Mesendoderm (in vitro differentiated cells): ENCODE measurements around the gene FGGY.
"Not testable (repeated sequence)": the region's sequence is repeated elsewhere in the genome, so short reads cannot be mapped to it uniquely, and the experiment has no call there.

Experiments used
- DNase-seq: peaks from one replicate; pipeline ENCODE4 v3.0.0; 2013
- H2AK5ac ChIP-seq: 2 replicates; pipeline ENCODE4 v1.6.1; 2013; ENCODE audit warnings: low read length, inconsistent platforms
- H2BK120ac ChIP-seq: 2 replicates; pipeline ENCODE4 v1.6.1; 2013; ENCODE audit warnings: low read depth, mild to moderate bottlenecking, low read length, moderate library complexity, mixed read lengths
- H2BK15ac ChIP-seq: replicated peaks from 2 replicates; pipeline ENCODE4 v1.6.1; 2013; ENCODE audit warnings: low read depth, mild to moderate bottlenecking, moderate library complexity
- H2BK5ac ChIP-seq: 2 replicates; pipeline ENCODE4 v1.6.1; 2013; ENCODE audit warnings: low read length, inconsistent platforms
- H3K18ac ChIP-seq: 2 replicates; pipeline ENCODE4 v1.6.1; 2013; ENCODE audit warnings: mild to moderate bottlenecking, low read length, mixed read lengths
- H3K23ac ChIP-seq: one replicate; pipeline ENCODE4 v1.6.1; 2013; ENCODE audit warnings: low read length
- H3K27ac ChIP-seq: 2 replicates; pipeline ENCODE4 v1.5.1; 2013; ENCODE audit warnings: low read depth, mild to moderate bottlenecking, inconsistent platforms, low read length, moderate library complexity
- H3K27me3 ChIP-seq: 2 replicates; pipeline ENCODE4 v1.6.1; 2013; ENCODE audit warnings: low read length, control low read depth, mild to moderate bottlenecking, inconsistent platforms; ENCODE audit not compliant: insufficient read depth, poor library complexity
- H3K36me3 ChIP-seq: 2 replicates; pipeline ENCODE4 v1.6.1; 2013; ENCODE audit warnings: low read length, inconsistent platforms; ENCODE audit not compliant: control insufficient read depth, insufficient read depth
- H3K4ac ChIP-seq: one replicate; pipeline ENCODE4 v1.6.1; 2013; ENCODE audit warnings: low read depth, mild to moderate bottlenecking, low read length, moderate library complexity
- H3K4me1 ChIP-seq: 2 replicates; pipeline ENCODE4 v1.6.1; 2013; ENCODE audit warnings: low read depth, low read length, inconsistent platforms; ENCODE audit not compliant: control insufficient read depth
- H3K4me2 ChIP-seq: 2 replicates; pipeline ENCODE4 v1.6.1; 2013; ENCODE audit warnings: low read length
- H3K4me3 ChIP-seq: 2 replicates; pipeline ENCODE4 v1.5.1; 2013; ENCODE audit warnings: mild to moderate bottlenecking, low read length
- H3K56ac ChIP-seq: one replicate; pipeline ENCODE4 v1.6.1; 2013; ENCODE audit warnings: low read length
- H3K79me1 ChIP-seq: 2 replicates; pipeline ENCODE4 v1.6.1; 2013; ENCODE audit warnings: low read length, inconsistent platforms
- H3K79me2 ChIP-seq: 2 replicates; pipeline ENCODE4 v1.6.1; 2013; ENCODE audit warnings: mild to moderate bottlenecking, low read length; ENCODE audit not compliant: control insufficient read depth, insufficient read depth
- H3K9ac ChIP-seq: 2 replicates; pipeline ENCODE4 v1.6.1; 2013; ENCODE audit warnings: low read length, inconsistent platforms
- H4K5ac ChIP-seq: one replicate; pipeline ENCODE4 v1.6.1; 2013; ENCODE audit warnings: low read length
- H4K8ac ChIP-seq: one replicate; pipeline ENCODE4 v1.6.1; 2013; ENCODE audit warnings: low read depth, mild to moderate bottlenecking, control low read depth, low read length, moderate library complexity
- WGBS: extraction: QIAGEN DNeasy Blood & Tissue Kit; methylation state at CpG from one replicate; pipeline ENCODE4 v1.1.7; 2013; ENCODE audit warnings: low lambda C conversion rate, missing lambda C conversion rate; ENCODE audit not compliant: insufficient coverage; ENCODE audit errors: extremely low coverage; 5-methylcytosine and 5-hydroxymethylcytosine counted together

The FGGY gene

DNA sequence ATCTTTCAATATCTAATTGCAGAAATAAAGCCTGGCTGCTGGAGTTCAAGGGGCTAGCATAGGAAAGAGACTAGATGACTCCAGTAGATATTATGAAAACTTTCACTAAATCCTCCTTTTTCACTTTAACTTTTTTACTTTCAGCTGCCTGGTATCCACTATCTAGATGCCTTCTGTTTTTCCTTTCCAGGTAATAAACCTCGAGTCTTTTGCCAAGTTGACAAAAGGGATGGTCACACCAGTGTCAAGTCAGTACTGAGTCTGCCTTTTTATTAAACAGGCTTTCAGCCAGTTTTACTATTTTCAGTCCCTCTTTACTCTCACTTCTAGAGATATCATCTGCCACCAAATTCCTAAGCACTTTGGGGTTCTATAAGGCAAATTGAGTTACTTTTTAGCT, 195.6 kb downstream of the FGGY start:
- no peak overlapping the region for H2BK15ac ChIP-seq
- no peaks in the 10 kb centered on the region for H3K4me1 ChIP-seq
- no peak overlapping the region for H4K5ac ChIP-seq
- no peak overlapping the region for H3K4me3 ChIP-seq
- no peak overlapping the region for H3K4me2 ChIP-seq
- no peak overlapping the region for H4K8ac ChIP-seq
- H3K18ac ChIP-seq, result no peak overlapping the region
- no peaks in the 10 kb centered on the region for H3K27me3 ChIP-seq
- H3K4ac ChIP-seq, result no peak overlapping the region
- no peak overlapping the region for H2BK120ac ChIP-seq
- H3K79me1 ChIP-seq, result no peaks in the 10 kb centered on the region
- DNase-seq, result no peak
- no peak overlapping the region for H3K56ac ChIP-seq
- H3K27ac ChIP-seq, result no peak overlapping the region
- no peak overlapping the region for H3K9ac ChIP-seq
- no peak overlapping the region for H3K23ac ChIP-seq
- H2AK5ac ChIP-seq, result no peak overlapping the region
- WGBS, result no CpG with 5 or more reads among the region's 1 CpG
- no peak overlapping the region for H2BK5ac ChIP-seq
- no peaks in the 10 kb centered on the region for H3K79me2 ChIP-seq
- H3K36me3 ChIP-seq, result no peaks in the 10 kb centered on the region

DNA sequence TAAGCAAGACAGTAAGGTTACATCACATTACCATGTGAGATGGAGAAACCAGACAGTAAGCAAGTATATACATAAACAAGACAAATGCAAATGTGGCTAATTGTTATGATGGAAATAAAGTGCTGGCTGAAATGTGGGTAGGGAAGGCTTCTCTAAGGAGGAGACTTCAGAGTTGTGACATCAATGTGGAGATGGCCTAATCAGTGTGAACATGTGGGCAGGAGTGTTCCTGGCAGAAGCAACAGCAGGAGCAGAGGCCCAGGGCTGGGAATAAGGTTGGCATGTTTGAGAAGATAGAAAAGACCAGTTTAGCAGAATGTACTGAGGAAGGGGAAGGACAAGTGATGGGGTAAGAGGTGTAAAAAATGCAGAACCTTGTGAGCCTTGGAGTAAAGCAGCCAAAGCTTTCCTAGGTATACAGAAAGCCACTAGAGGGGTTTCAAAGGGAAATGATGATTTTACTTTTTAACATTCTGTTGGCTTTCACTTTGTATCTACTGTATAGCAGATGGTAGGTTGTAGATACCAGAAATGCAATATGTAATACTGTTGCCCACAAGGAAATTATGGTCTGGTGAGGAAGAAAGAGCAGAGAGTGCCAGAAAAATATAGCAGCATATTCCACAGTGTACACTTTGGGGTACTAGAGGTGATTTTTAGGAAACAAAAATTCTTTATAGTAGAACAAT, 197.4 kb downstream of the FGGY start:
- H3K27ac ChIP-seq, result no peak overlapping the region
- no peaks in the 10 kb centered on the region for H3K79me1 ChIP-seq
- no peaks in the 10 kb centered on the region for H3K36me3 ChIP-seq
- H3K27me3 ChIP-seq, result no peaks in the 10 kb centered on the region
- H3K23ac ChIP-seq, result no peak overlapping the region
- no peak overlapping the region for H2BK5ac ChIP-seq
- no peak overlapping the region for H3K4me2 ChIP-seq
- no peak overlapping the region for H3K4ac ChIP-seq
- no peak overlapping the region for H2BK15ac ChIP-seq
- H2BK120ac ChIP-seq, result no peak overlapping the region
- H3K79me2 ChIP-seq, result no peaks in the 10 kb centered on the region
- H3K9ac ChIP-seq, result no peak overlapping the region
- H3K4me3 ChIP-seq, result no peak overlapping the region
- H4K8ac ChIP-seq, result no peak overlapping the region
- H4K5ac ChIP-seq, result no peak overlapping the region
- DNase-seq, result no peak
- H2AK5ac ChIP-seq, result no peak overlapping the region
- H3K4me1 ChIP-seq, result no peaks in the 10 kb centered on the region
- H3K56ac ChIP-seq, result no peak overlapping the region
- no peak overlapping the region for H3K18ac ChIP-seq

DNA sequence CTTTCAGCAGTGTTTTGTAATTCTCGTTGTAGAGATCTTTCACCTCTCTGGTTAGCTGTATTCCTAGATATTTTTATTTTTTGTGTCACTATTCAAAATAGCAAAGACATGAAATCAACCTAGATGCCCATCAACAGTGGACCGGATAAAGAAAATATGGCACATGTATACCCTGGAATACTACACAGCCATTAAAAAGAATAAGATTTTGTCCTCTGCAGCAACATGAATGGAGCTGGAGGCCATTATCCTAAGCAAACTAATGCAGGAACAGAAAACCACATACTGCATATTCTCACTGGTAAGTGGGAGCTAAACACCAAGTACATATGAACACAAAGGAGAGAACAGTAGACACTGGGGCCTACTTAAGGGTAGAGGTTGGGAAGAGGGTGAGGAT, 199.3 kb downstream of the FGGY start:
- not testable (repeated sequence) for H3K4me3 ChIP-seq, H4K8ac ChIP-seq, H3K27ac ChIP-seq, H3K36me3 ChIP-seq, H3K79me1 ChIP-seq, H3K18ac ChIP-seq, H2BK120ac ChIP-seq, H3K23ac ChIP-seq, H4K5ac ChIP-seq, H3K79me2 ChIP-seq, H3K27me3 ChIP-seq, H3K9ac ChIP-seq, H3K4me1 ChIP-seq, H2AK5ac ChIP-seq, H3K4me2 ChIP-seq, DNase-seq, H2BK5ac ChIP-seq, H3K56ac ChIP-seq, H3K4ac ChIP-seq, H2BK15ac ChIP-seq
- no CpG with 5 or more reads among the region's 2 CpGs for WGBS

DNA sequence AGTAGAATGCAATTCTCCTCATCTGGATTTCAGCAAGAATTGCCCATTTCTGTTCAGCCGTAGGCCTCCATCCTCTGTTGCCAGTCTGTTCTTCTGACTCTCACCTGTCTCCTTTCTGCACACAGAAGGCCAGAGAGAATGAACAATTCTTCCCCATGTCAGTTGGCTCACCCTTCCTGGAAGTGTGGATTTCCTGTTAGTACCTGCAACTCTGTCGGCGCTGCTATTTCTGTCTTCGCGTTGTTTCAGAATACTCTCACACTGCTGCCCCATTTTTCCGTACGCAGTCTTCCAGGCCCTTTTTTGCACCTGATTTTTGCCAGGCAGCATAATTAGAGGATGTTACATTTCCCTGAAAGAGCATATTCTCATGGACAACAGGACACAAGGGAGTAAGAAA, 200.7 kb downstream of the FGGY start:
- Histone ChIP-seq H3K4me3 (no peak overlapping the region), H3K9ac (no peak overlapping the region), H3K4me2 (no peak overlapping the region), H2BK120ac (no peak overlapping the region), H3K18ac (no peak overlapping the region), H3K4ac (no peak overlapping the region), H3K56ac (no peak overlapping the region), H3K23ac (no peak overlapping the region), H3K79me1 (no peaks in the 10 kb centered on the region), H3K27me3 (no peaks in the 10 kb centered on the region), H3K4me1 (no peaks in the 10 kb centered on the region), H3K27ac (no peak overlapping the region), H2BK5ac (no peak overlapping the region), H4K5ac (no peak overlapping the region), H3K36me3 (no peaks in the 10 kb centered on the region), H3K79me2 (no peaks in the 10 kb centered on the region), H2BK15ac (no peak overlapping the region), H4K8ac (no peak overlapping the region), H2AK5ac (no peak overlapping the region)
- DNase-seq, result no peak
- no CpG with 5 or more reads among the region's 7 CpGs for WGBS

DNA sequence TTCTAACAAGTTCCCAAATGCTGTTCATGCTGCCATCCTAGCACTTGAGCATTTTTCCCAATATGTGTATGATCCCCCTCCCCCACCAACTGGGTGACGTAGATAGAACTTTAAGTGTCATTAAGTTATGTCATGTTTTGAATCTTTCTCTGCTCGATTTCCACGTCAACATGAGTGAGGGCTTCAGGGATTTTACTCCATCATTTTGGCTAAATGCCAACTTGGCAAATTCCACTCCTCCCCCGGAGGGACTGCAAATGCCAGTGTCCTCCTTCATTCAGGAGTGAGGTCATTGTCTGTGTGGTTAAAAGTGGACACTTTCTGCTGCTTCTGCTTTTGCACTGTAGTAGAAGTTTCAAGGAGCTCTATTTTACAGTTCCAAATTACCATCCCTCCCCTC, 201.7 kb downstream of the FGGY start:
- Histone ChIP-seq H3K4me3 (no peak overlapping the region), H3K9ac (no peak overlapping the region), H3K56ac (no peak overlapping the region), H3K27ac (no peak overlapping the region), H2AK5ac (no peak overlapping the region), H3K36me3 (no peaks in the 10 kb centered on the region), H3K4me1 (no peaks in the 10 kb centered on the region), H2BK5ac (no peak overlapping the region), H2BK15ac (no peak overlapping the region), H3K79me2 (no peaks in the 10 kb centered on the region), H3K4ac (no peak overlapping the region), H3K79me1 (no peaks in the 10 kb centered on the region), H3K23ac (no peak overlapping the region), H3K18ac (no peak overlapping the region), H3K27me3 (no peaks in the 10 kb centered on the region), H3K4me2 (no peak overlapping the region), H4K8ac (no peak overlapping the region), H4K5ac (no peak overlapping the region), H2BK120ac (no peak overlapping the region)
- WGBS, result no CpG with 5 or more reads among the region's 4 CpGs
- no peak for DNase-seq

DNA sequence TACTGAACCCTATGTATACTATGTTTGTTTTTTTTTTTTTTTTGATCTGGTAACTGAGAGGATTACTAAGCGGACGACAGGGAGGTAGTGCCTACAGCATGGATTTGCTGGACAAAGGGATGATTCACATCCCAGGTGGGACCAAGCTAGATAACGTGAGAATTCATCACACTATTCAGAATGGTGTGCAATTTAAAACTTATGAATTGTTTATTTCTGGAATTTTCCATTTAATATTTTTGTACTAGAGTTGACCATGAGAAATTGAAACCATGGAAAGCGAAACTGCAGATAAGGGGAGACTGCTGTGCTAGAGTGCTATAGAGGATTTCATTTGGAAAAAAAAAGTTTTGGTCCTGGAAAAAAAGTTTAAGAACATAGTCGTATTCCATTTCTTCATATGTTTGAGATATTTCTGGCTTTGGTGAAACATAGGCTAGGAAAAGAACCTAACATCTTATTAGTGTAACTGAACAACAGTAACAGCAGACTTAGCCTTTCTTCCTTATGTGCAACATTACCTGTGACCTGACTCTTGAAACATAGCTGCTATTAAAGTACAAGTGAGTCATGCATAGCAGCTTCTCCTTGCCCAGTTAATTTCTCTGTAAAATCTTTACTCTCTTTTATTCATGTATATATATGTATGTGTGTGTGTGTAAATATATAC, 202.5 kb downstream of the FGGY start:
- Histone ChIP-seq H3K79me2 (no peaks in the 10 kb centered on the region), H4K5ac (no peak overlapping the region), H3K4me3 (no peak overlapping the region), H3K9ac (no peak overlapping the region), H3K4me2 (no peak overlapping the region), H3K27ac (no peak overlapping the region), H3K18ac (no peak overlapping the region), H3K4ac (no peak overlapping the region), H2BK5ac (no peak overlapping the region), H3K27me3 (no peaks in the 10 kb centered on the region), H2BK120ac (no peak overlapping the region), H2AK5ac (no peak overlapping the region), H3K23ac (no peak overlapping the region), H4K8ac (no peak overlapping the region), H3K4me1 (no peaks in the 10 kb centered on the region), H3K36me3 (no peaks in the 10 kb centered on the region), H3K79me1 (no peaks in the 10 kb centered on the region), H2BK15ac (no peak overlapping the region), H3K56ac (no peak overlapping the region)
- no CpG with 5 or more reads among the region's 5 CpGs for WGBS
- no peak for DNase-seq
